ENCODE results near the gene EPHB3.
"Not testable (repeated sequence)": the region's sequence is repeated elsewhere in the genome, so short reads cannot be mapped to it uniquely, and the experiment has no call there.

The EPHB3 gene

GRCh38 chr3:184611607-184612281 is 50.2 kb downstream of the EPHB3 start:
- no peak for FAIRE-seq

DNA sequence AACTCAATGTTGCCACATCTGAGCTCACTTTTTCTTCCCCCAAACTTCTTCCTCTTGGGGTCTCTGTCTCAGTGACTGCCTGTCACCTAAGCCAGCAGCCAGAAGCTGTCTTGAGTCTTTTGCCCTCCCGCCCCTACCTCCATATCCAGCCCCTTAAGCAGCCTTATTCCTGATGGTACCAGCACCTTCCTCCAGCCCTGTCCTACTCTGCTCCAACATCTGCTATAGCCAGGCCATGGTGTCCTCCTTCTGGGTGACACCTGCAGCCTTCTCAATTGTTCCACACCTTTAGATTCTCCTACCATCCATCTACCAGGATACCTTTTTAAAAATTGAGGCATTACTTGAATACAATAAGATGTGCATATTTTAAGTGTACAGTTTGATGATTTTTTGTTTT is 53.8 kb downstream of the EPHB3 start:
- DNase-seq (ENCODE audit: extremely low spot score, insufficient read length, low read depth) (no peak), FAIRE-seq (no peak)

More at GRCh38 chr3:184611607-184612281, 50.2 kb downstream of the EPHB3 start:
- no peak for DNase-seq (ENCODE audit: extremely low spot score, insufficient read length, low read depth)

DNA sequence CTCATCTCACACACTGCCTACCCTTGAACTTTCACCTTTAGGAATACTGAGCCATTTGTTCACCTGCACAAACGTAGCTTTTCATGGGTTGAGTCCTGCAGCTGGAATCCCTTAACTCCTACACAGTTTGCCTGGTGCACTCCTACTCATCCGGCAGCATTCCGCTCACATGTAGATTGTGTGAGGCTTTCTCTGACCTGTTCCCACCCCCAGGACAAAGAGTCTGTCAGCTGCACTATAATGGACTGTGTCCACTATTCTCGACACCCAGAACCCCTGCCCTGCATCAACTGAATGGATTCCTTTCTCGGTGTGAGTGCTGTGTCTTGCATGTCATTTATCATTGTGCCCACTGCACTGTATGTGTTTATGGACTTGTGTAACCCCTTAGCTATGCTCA is 54.9 kb downstream of the EPHB3 start:
- DNase-seq (ENCODE audit: extremely low spot score, insufficient read length, low read depth): no peak
- FAIRE-seq: no peak

DNA sequence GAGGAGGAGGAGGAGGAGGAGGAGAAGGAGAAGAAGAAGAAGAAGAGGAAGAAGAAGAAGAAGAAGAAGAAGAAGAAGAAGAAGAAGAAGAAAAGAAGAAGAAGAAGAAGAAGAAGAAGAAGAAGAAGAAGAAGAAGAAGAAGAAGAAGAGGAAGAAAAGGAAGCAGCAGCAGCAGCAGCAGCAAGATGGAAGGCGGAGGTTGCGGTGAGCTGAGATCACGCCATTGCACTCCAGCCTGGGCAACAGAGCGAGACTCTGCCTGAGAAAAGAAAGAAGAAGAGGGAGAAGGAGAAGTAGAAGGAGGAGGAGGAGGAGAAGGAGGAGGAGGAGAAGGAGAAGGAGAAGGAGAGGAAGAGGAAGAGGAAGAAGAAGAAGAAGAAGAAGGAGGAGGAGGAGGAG is 55.7 kb downstream of the EPHB3 start:
- not testable (repeated sequence) for DNase-seq (ENCODE audit: extremely low spot score, insufficient read length, low read depth); FAIRE-seq

GRCh38 chr3:184618811-184619210 is 57.2 kb downstream of the EPHB3 start:
- FAIRE-seq: no peak
- DNase-seq (ENCODE audit: extremely low spot score, insufficient read length, low read depth): no peak

DNA sequence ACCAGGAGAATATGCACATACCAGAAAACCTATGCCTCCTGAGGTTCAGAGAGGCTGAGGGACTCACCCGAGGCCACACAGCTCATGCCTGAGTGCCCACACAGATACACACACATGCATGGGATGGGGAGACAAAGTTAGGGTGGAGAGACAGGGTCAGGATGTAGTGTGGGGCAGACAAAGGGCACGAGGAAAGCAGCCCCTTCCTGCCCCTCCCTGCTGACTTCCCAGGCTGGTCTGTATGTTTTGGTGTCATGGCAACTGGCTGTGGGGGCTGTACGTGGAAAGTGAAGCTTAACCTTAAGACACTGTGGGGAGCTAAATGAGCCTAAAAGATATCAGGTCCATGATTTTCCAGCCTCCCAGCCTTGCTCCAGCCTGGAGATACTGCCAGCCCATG is 57.8 kb downstream of the EPHB3 start:
- FAIRE-seq (no peak), DNase-seq (ENCODE audit: extremely low spot score, insufficient read length, low read depth) (no peak)

GRCh38 chr3:184619787-184620430 is 58.3 kb downstream of the EPHB3 start:
- no peak for DNase-seq (ENCODE audit: extremely low spot score, insufficient read length, low read depth)

DNA sequence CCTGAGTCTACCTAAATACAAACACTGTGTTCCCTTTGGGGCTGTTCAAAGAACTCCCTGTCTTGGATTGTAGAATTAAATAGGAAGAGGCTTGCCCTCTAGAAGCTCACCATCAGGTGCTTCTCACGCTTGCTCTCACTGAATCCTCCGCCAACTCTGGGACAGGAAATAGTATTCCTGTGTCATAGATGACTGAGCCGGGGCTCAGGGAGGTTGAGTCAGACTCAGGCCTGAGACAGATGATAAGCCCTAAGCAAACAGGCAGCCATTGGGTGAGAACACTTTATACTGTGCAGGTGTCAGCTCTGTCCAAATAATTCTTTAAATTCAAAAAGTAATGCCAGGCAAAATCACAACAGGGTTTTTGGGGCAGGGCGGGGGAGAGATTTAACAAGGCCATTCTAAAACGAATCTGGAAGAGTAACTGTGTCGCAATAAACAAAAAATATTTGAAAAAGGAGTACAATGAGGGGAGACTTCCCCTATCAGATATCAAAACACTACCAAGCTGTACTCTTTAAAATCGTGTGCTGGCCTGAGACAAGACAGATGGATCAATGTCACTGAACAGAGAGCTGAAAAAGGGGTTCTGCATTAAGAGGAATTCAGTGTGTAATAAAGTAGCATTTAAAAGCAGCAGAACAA is 59.0 kb downstream of the EPHB3 start:
- FAIRE-seq: no peak
- DNase-seq (ENCODE audit: extremely low spot score, insufficient read length, low read depth): no peak

More at GRCh38 chr3:184619787-184620430, 58.3 kb downstream of the EPHB3 start:
- FAIRE-seq: no peak

GRCh38 chr3:184622156-184622555 is 60.6 kb downstream of the EPHB3 start:
- FAIRE-seq; DNase-seq (ENCODE audit: extremely low spot score, insufficient read length, low read depth): not testable (repeated sequence)

- no peak for DNase-seq (ENCODE audit: extremely low spot score, insufficient read length, low read depth)
- FAIRE-seq: no peak
Observed at GRCh38 chr3:184626923-184627322, 65.3 kb downstream of the EPHB3 start.

DNA sequence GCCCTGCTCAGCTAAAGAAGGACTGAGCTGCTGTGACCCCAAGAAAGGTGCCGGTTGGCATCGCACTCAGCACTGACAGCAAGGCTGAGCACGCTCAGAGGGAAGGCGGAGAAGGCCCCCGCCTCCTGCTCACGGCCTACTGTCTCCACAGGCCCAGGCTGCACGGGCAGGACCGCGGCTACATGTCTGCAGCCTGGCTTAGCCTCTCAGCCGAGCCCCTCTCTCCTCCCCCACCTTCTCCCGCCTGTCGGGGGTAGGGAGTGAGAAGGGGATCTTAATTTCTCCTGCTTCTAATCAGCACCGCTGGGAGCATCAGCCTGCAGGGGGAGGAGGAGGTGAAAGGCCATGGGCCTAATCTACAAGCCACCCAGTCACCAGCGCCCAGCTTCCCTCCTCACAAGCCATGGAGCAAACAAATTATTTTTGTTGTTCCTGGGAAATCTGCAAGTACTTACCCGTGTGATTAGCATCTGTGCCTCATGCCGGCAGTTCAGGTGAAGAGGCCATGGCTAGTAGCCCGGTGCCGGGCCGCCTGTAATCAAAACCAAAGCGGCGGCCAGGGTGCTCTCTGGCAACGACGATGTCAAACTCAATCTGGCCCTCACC is 68.1 kb downstream of the EPHB3 start:
- DNase-seq (ENCODE audit: extremely low spot score, insufficient read length, low read depth) (no peak), FAIRE-seq (no peak)

DNA sequence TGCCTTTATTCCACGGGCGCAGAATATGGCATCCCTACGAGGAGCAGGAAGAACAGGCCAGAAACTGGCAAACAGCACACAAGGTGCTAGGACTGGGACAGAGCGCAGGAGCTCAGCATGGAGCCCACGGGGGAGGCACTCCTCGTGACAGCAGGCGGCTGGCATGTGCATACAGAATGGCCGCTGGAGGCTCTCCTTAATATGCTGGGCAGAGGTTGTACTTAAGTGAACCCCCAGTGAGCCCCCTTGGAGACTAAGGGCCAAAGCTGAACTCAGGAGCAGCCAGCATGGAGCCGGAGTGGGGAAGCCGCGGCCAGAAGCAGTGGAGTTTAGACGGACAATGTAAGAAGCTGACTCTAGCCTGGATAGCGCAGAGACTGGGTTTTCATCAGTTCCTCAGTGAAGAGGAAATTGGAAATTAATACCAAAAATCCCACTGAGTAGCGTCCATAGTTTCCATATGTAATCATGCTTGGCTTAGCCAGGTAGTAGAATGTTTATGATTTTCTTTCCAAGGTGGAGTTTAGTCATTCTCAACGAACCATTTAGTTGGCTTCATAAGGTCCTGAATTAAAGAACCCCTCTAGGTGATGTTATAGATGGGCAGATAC is 69.4 kb downstream of the EPHB3 start:
- DNase-seq (ENCODE audit: extremely low spot score, insufficient read length, low read depth): no peak
- FAIRE-seq: no peak

- DNase-seq (ENCODE audit: extremely low spot score, insufficient read length, low read depth): no peak
- no peak for FAIRE-seq
Observed at GRCh38 chr3:184631472-184631861, 69.9 kb downstream of the EPHB3 start.
